HG02623 (cell line): ENCODE measurements around the gene TAPBP.

Experiments used
- ATAC-seq: cut with Tn5 transposase; IDR thresholded peaks from one replicate; pipeline ENCODE4 v1.9.1; 2021; ENCODE audit warnings: moderate library complexity; ENCODE audit not compliant: unreplicated experiment

The TAPBP gene

GRCh38 chr6:33249732-33250630 lies 63.9 kb downstream of the TAPBP start:
- no peak for ATAC-seq
